GM12892 (cell line): Measurements from ENCODE around the gene C17orf107.

Experiments
- DNase-seq: peaks from one replicate; pipeline ENCODE4 v3.0.0; 2011; ENCODE audit not compliant: insufficient read length
- FAIRE-seq: peaks from 2 replicates; lab custom pipeline; 2011; peaks lifted over from hg19 to GRCh38; lab: Jason Lieb, UNC
- POLR2A ChIP-seq: IDR thresholded peaks from 2 replicates; pipeline ENCODE4 v1.6.1; 2011; ENCODE audit warnings: low read depth, low read length, control low read depth
- POLR2AphosphoS5 ChIP-seq: IDR thresholded peaks from 2 replicates; pipeline ENCODE4 v1.6.1; 2011; ENCODE audit warnings: low read depth, low read length, control low read depth
- TAF1 ChIP-seq: IDR thresholded peaks from 2 replicates; pipeline ENCODE4 v1.6.1; 2011; ENCODE audit warnings: low read depth, mild to moderate bottlenecking, control low read depth, low read length, borderline replicate concordance

Gene C17orf107

GRCh38 chr17:4948166-4948930 lies 49.0 kb downstream of the C17orf107 start, which contains the start of gene PFN1:
Gene PFN1 (minus strand): TSS chr17:4948530. CDS start chr17:4948394, 136 bp downstream.
- FAIRE-seq (peak; percentile 94), DNase-seq (no peak)
- TF ChIP-seq POLR2A (peak; percentile 94), TAF1 (peak; percentile 79; the same call in 1 of the 2 replicates), POLR2AphosphoS5 (peak; percentile 92)

GRCh38 chr17:4948931-4949320 lies 49.6 kb downstream of the C17orf107 start:
- TF ChIP-seq POLR2A (no peak; the same call in 1 of the 2 replicates), TAF1 (no peak), POLR2AphosphoS5 (no peak; the same call in 1 of the 2 replicates)
- no peak for FAIRE-seq
- peak; percentile 88 for DNase-seq

GRCh38 chr17:4949321-4950074 lies 50.2 kb downstream of the C17orf107 start:
- DNase-seq = no peak
- TF ChIP-seq TAF1 (peak; percentile 75; the same call in 1 of the 2 replicates), POLR2AphosphoS5 (0 out of 2 replicates have a peak, but pooled peaks have one; percentile 13), POLR2A (no peak)
- FAIRE-seq = peak; percentile 90

- DNase-seq (no peak), FAIRE-seq (peak; percentile 85)
- peak; percentile 60; the same call in 1 of the 2 replicates for TF ChIP-seq POLR2A
- TF ChIP-seq POLR2AphosphoS5 = peak; percentile 64
- no peak for TF ChIP-seq TAF1
Measured at GRCh38 chr17:4950075-4950745, 50.9 kb downstream of the C17orf107 start.

- no peak for DNase-seq
- TF ChIP-seq POLR2AphosphoS5 = no peak; the same call in 1 of the 2 replicates
- no peak for TF ChIP-seq POLR2A
- no peak for FAIRE-seq
Measured at GRCh38 chr17:4950746-4951204, 51.4 kb downstream of the C17orf107 start, which contains the start of gene ENO3. Gene ENO3 (plus strand): TSS chr17:4951119. CDS start chr17:4951830, 711 bp downstream.

GRCh38 chr17:4951486-4951885 lies 52.1 kb downstream of the C17orf107 start:
- FAIRE-seq = no peak
- no peak for TF ChIP-seq POLR2A
- TF ChIP-seq POLR2AphosphoS5 = no peak
- TF ChIP-seq TAF1 = no peak
- no peak for DNase-seq
